KBM-7 (cell line): ENCODE results near the gene KIF26A.
"Not testable (repeated sequence)": the region's sequence is repeated elsewhere in the genome, so short reads cannot be mapped to it uniquely, and the experiment has no call there.

Experiments used
- DNase-seq: peaks from one replicate; pipeline ENCODE4 v3.0.0-alpha.2; 2015
- in situ Hi-C: fragments of 300-500 bp; cut with MboI; formaldehyde crosslinking; loops from 2 replicates; pipeline ENCODE4 v1.14.3; 2020; ENCODE audit warnings: low sequenced_read_pairs, low pct_unique_long_range_greater_than_20kb, mixed read lengths

KIF26A gene

GRCh38 chr14:104196461-104197140, 58.2 kb downstream of the KIF26A start:
- in situ Hi-C loops, result no loop called here
- peak; percentile 77 for DNase-seq

- in situ Hi-C loops, result no loop called here
- no peak for DNase-seq
Measured at GRCh38 chr14:104197449-104198247, 59.3 kb downstream of the KIF26A start.

GRCh38 chr14:104199266-104199895, 61.0 kb downstream of the KIF26A start:
- DNase-seq, result no peak
- in situ Hi-C loops, result no loop called here

GRCh38 chr14:104200106-104200505, 61.7 kb downstream of the KIF26A start:
- DNase-seq, result no peak
- in situ Hi-C loops, result no loop called here

GRCh38 chr14:104200591-104200990, 62.2 kb downstream of the KIF26A start:
- in situ Hi-C loops, result no loop called here
- DNase-seq, result no peak

GRCh38 chr14:104201063-104201462, 62.7 kb downstream of the KIF26A start:
- in situ Hi-C loops, result no loop called here
- no peak for DNase-seq

GRCh38 chr14:104201496-104201895, 63.1 kb downstream of the KIF26A start:
- in situ Hi-C loops, result no loop called here
- DNase-seq, result no peak

- in situ Hi-C loops, result no loop called here
- peak; percentile 21 for DNase-seq
Measured at GRCh38 chr14:104202259-104203070, 64.1 kb downstream of the KIF26A start.

GRCh38 chr14:104203071-104203425, 64.7 kb downstream of the KIF26A start:
- in situ Hi-C loops, result no loop called here
- DNase-seq, result no peak

- no peak for DNase-seq
- in situ Hi-C loops, result no loop called here
Measured at GRCh38 chr14:104204660-104205149, 66.3 kb downstream of the KIF26A start.

- in situ Hi-C loops, result no loop called here
- no peak for DNase-seq
Measured at GRCh38 chr14:104205781-104206180, 67.4 kb downstream of the KIF26A start.

GRCh38 chr14:104206281-104206904, 68.0 kb downstream of the KIF26A start:
- in situ Hi-C loops, result no loop called here
- peak; percentile 9 for DNase-seq

GRCh38 chr14:104207142-104208014, 69.0 kb downstream of the KIF26A start:
- in situ Hi-C loops, result no loop called here
- DNase-seq, result no peak

- DNase-seq, in situ Hi-C loops: not testable (repeated sequence)
Measured at GRCh38 chr14:104208015-104208295, 69.6 kb downstream of the KIF26A start.

GRCh38 chr14:104208331-104208730, 69.9 kb downstream of the KIF26A start:
- in situ Hi-C loops, DNase-seq: not testable (repeated sequence)

GRCh38 chr14:104209071-104209470, 70.7 kb downstream of the KIF26A start:
- in situ Hi-C loops, DNase-seq: not testable (repeated sequence)

GRCh38 chr14:104209985-104210816, 71.8 kb downstream of the KIF26A start:
- DNase-seq, result no peak
- in situ Hi-C loops, result no loop called here
